Transverse colon (tissue), 4 donors: ENCODE results near the gene APMAP. TPM values are rescaled to one million over a fixed set of nuclear protein-coding genes. Genes with fewer than 3 reads are reported as not detected.
A peak's percentile ranks its signal among the peaks of the same experiment; 100 is the strongest.

ENCODE experiments used
- DNase-seq: peaks from one replicate; pipeline ENCODE4 v3.0.0-alpha.2; 2019
- H3K27ac ChIP-seq, 4 donors: fragments of 200-600 bp; sonication (generic); 2 replicates each; pipeline ENCODE4 v1.5.1; 2016 to 2018; ENCODE audit warnings: inconsistent platforms in 4 of 4
- H3K27me3 ChIP-seq: fragments of 200-600 bp; sonication (generic); 2 replicates; pipeline ENCODE4 v1.5.1; 2017; ENCODE audit warnings: inconsistent platforms
- H3K36me3 ChIP-seq, 4 donors: fragments of 200-600 bp; sonication (generic); 2 replicates each; pipeline ENCODE4 v1.5.1; 2017 to 2019; ENCODE audit warnings: inconsistent platforms in 4 of 4
- H3K4me1 ChIP-seq, 4 donors: fragments of 200-600 bp; sonication (generic); 2 replicates each; pipeline ENCODE4 v1.5.1; 2017 to 2020; ENCODE audit warnings: inconsistent platforms in 4 of 4
- H3K4me3 ChIP-seq, 4 donors: fragments of 200-600 bp; sonication (generic); 1 replicate in 1 of 4; 2 replicates in 3 of 4; pipeline versions ENCODE4 v1.5.1 to v1.6.1; 2017 to 2019; ENCODE audit warnings: inconsistent platforms in 4 of 4
- H3K9me3 ChIP-seq, 2 donors: fragments of 200-600 bp; sonication (generic); 2 replicates each; pipeline ENCODE4 v1.5.1; 2017 to 2019; ENCODE audit warnings: inconsistent platforms in 2 of 2
- CTCF ChIP-seq, 5 experiments: fragments of 200-600 bp in 3 of 5; fragments of 450-650 bp in 2 of 5; sonication (generic) in 3 of 5; IDR thresholded peaks; 1 replicate in 2 of 5; 2 replicates in 3 of 5; pipeline ENCODE4 v1.5.1; 2016 to 2017; ENCODE audit warnings: antibody characterized with exemption in 5 of 5, inconsistent platforms in 3 of 5, mild to moderate bottlenecking in 2 of 5, moderate library complexity in 1 of 5
- EP300 ChIP-seq: sonication (generic); formaldehyde crosslinking; IDR thresholded peaks from one replicate; pipeline ENCODE4 v1.6.1; 2017; ENCODE audit warnings: antibody characterized with exemption, low read depth
- POLR2A ChIP-seq: fragments of 450-650 bp; IDR thresholded peaks from one replicate; pipeline ENCODE4 v1.6.1; 2016; ENCODE audit warnings: antibody characterized with exemption, mild to moderate bottlenecking, moderate library complexity
- POLR2AphosphoS5 ChIP-seq, 3 donors: sonication (generic); formaldehyde crosslinking; IDR thresholded peaks; one replicate each; pipeline ENCODE4 v1.6.1; 2016; ENCODE audit warnings: antibody characterized with exemption in 3 of 3
- WGBS, 2 donors: methylation state at CpG; one replicate each; pipeline ENCODE4 v1.1.5; 2018; ENCODE audit warnings: low coverage in 1 of 2; 5-methylcytosine and 5-hydroxymethylcytosine counted together
- in situ Hi-C, 4 donors: fragments of 200-750 bp; cut with MboI; loops; one replicate each; pipeline versions ENCODE4 v1.15.0 to v1.15.1; 2017; ENCODE audit warnings: low sequenced_read_pairs in 3 of 4, low pct_ligation_motif_present in 1 of 4, low pct_unique_long_range_greater_than_20kb in 1 of 4
- intact Hi-C: fragments of 100-400 bp; cut with DNase I; formaldehyde crosslinking; loops from one replicate; pipeline ENCODE4 v1.15.1; 2023; ENCODE audit warnings: low total_unique reads
- total RNA-seq, 4 donors: library from RNA; depleted of rRNA; stranded (reverse); fragments of >200 nt; gene quantifications; one replicate each; pipeline ENCODE4 v1.1.0, GENCODE V29; 2016

The APMAP gene
- total RNA-seq, 4 donors from 2014 or later: 14.9 to 88.6 (median 50.2) TPM

- no peaks in the 10 kb centered on the region for H3K9me3 ChIP-seq
- DNase-seq: no peak
- 59 to 61% methylated on average over 5 to 17 of the region's 17 CpGs for WGBS, 2 donors
- peaks cover 0 to 10% (median 5%) of the 10 kb centered on the region in 4 donors for H3K4me1 ChIP-seq
- no peaks in the 10 kb centered on the region for H3K27me3 ChIP-seq
- H3K4me3 ChIP-seq: no peak overlapping the region
- H3K36me3 ChIP-seq: no peaks in the 10 kb centered on the region
- TF ChIP-seq POLR2AphosphoS5 (IDR thresholded peaks at IDR 0.05): no peak
- no peak for TF ChIP-seq POLR2A
- no peak for TF ChIP-seq EP300
- no peak for TF ChIP-seq CTCF (IDR thresholded peaks at IDR 0.05)
- no peak overlapping the region for H3K27ac ChIP-seq
- in situ Hi-C loops: loop anchor here in 3 of 4 donors (10.0 to 25.0 kb wide), 4 partner anchors 132 to 982 kb away; no protein-coding TSS in a partner anchor
- intact Hi-C loops: loop anchor here (5.0 kb wide), 1 partner anchor 757 kb away; no protein-coding TSS in a partner anchor
Measured at GRCh38 chr20:24918579-24919566, 73.7 kb downstream of the APMAP start.

DNA sequence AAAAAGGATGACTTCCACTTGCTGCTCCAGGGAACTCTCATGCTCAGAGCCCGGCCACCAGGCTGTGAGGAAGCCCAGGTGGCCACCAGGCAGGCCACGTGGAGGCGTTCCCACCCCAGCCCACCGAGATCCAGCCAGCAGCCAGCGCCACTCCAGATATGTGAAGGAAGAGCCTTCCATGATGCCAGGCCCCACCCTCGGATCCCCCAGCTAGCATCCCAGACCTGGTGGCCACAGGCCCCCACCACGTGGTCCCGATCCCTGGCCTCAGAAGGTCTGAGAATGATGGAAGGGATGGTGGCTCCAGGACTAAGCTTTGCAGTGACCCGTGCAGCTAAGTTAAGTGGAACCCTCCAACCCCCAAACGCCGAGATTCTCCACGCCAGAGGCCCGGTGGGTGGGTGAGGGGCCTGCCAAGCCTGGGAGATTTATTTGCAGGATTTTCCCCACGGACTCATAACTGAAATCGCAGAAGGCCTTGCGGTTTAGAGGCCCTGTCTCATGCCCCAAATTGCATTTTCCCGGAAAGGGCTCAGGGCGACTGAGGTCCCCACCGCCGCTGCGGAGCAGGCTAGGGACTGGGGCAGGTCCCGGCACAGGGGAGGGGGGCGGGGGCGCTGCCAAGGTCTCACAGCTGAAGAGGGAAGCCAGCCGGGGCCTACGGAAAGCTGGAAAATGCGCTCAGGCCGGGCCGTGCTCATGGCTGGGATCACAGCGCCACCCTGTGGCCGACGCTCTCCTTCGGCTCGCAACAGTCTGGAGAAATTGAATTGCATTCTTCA lies 74.6 kb downstream of the APMAP start:
- Histone ChIP-seq H3K4me1 (peaks cover 0 to 10% (median 5%) of the 10 kb centered on the region in 4 donors), H3K27me3 (no peaks in the 10 kb centered on the region), H3K27ac (no peak overlapping the region), H3K9me3 (no peaks in the 10 kb centered on the region), H3K4me3 (no peak overlapping the region), H3K36me3 (no peaks in the 10 kb centered on the region)
- DNase-seq: peak; percentile 68
- in situ Hi-C loops: loop anchor here in 3 of 4 donors (10.0 to 25.0 kb wide), 4 partner anchors 131 to 981 kb away; no protein-coding TSS in a partner anchor
- intact Hi-C loops: loop anchor here (5.0 kb wide), 1 partner anchor 756 kb away; no protein-coding TSS in a partner anchor
- TF ChIP-seq POLR2AphosphoS5 (IDR thresholded peaks at IDR 0.05) (no peak), CTCF (IDR thresholded peaks at IDR 0.05) (peak; percentile 76 to 87 (median 83))
- 31% methylated on average over 32 of the region's 34 CpGs; no CpG with 5 or more reads in 1 of the 2 donors for WGBS, 2 donors

DNA sequence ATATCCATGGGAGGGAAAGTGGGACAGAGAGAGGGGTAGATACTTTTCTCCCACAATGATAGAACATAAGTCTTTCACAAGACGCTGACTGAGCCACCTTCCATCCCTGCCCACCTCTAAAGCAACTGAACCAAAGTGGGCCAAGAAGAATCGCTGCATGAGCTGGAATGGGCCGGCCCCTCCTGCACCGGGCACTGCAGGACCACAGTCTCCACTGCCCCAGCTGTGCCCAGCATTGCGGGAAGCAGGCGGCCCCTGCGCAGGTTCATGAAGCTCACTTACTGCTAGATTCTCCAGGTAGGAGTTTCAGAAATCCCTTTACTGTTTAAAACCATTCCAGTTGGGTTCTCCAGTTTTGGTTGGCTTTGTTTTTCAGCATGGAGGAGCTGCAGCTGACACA lies 75.5 kb downstream of the APMAP start:
- in situ Hi-C loops: loop anchor here in 3 of 4 donors (10.0 to 25.0 kb wide), 4 partner anchors 130 to 980 kb away; no protein-coding TSS in a partner anchor
- 78% methylated on average over 7 of the region's 7 CpGs; no CpG with 5 or more reads in 1 of the 2 donors for WGBS, 2 donors
- intact Hi-C loops: loop anchor here (5.0 kb wide), 1 partner anchor 755 kb away; no protein-coding TSS in a partner anchor

More for the DNA sequence above, 75.5 kb downstream of the APMAP start:
- TF ChIP-seq POLR2A (no peak), CTCF (IDR thresholded peaks at IDR 0.05) (no peak), EP300 (no peak), POLR2AphosphoS5 (IDR thresholded peaks at IDR 0.05) (no peak)
- no peaks in the 10 kb centered on the region for H3K27me3 ChIP-seq
- H3K4me1 ChIP-seq: peaks cover 0 to 10% (median 5%) of the 10 kb centered on the region in 4 donors
- DNase-seq: no peak
- no peaks in the 10 kb centered on the region for H3K36me3 ChIP-seq
- H3K27ac ChIP-seq: no peak overlapping the region
- H3K4me3 ChIP-seq: no peak overlapping the region
- no peaks in the 10 kb centered on the region for H3K9me3 ChIP-seq
